GM21723 (cell line): ENCODE results near the gene FRK.

Source experiments
- ATAC-seq: cut with Tn5 transposase; IDR thresholded peaks from one replicate; pipeline ENCODE4 v1.9.1; 2021; ENCODE audit warnings: mild to moderate bottlenecking, moderate library complexity; ENCODE audit not compliant: unreplicated experiment

Gene FRK

GRCh38 chr6:116036075-116036773 lies 24.5 kb downstream of the FRK start:
- no peak for ATAC-seq

GRCh38 chr6:116035616-116036015 lies 25.1 kb downstream of the FRK start:
- ATAC-seq, result no peak

DNA sequence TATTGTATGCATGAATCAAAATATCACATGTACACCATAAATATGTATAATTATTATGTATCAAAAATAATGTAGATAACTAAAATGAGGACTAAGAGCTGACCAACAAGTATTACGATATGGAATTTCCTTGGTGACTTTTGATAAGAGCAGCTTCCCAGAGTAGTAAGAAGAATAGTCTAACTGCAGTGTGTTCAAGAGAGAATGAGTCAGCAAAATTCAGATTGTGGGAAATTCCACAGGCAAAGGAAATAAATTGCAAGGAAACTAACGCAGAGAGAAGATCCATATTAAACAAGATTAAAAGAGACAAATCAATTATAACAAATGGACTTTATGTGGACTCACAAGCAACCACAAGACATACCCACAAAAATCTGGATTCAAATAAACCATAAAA lies 26.4 kb downstream of the FRK start:
- ATAC-seq, result no peak

DNA sequence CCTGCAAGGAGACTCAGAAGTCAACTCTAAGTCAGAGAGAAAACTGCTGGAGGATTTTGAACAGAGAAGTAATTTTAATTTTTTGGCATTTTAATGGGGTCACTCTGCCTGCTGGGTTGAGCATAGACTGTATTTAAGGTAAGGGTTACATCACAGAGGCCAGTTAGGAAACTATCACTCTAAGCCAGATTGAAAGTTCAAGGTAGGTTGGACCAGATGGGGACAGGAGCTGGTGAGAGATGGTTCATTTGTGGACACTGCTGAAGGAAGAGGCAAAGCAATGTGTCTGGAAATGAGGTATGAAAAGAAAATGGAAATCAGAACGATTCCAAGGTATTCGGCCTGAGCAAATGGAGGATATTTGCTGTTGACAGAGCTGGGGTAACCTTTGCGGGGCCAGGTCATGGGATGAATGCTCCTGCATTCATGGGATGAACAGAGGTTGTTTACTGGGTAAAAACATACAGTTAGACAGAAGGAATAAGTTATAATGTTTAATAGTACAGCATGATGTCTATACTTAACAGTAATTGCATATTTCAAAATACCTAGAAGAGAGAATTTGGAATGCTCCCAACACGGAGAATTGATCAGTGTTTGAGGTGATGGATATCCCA lies 26.9 kb downstream of the FRK start:
- ATAC-seq, result no peak

- no peak for ATAC-seq
These were observed 29.9 kb downstream of the FRK start for GRCh38 chr6:116030770-116031169.

DNA sequence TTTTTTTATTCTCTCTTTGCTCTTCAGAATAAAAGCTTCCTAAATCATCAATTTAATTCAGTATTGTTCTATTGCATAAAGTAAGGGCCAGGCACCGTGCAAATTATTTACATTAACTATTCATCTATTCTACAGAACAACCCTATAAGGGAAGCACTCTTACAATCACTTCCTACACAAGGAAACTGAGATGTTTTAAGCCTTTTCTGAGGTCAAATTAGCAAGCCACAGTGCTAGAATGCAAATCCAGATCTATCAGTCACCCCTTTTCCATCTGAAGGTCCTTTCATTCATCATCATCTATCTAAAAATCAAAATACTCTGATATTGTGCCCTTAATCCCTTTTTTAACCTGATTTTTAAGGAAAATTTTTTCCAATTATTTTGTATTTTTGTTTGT lies 31.2 kb downstream of the FRK start:
- ATAC-seq, result peak; percentile 49

DNA sequence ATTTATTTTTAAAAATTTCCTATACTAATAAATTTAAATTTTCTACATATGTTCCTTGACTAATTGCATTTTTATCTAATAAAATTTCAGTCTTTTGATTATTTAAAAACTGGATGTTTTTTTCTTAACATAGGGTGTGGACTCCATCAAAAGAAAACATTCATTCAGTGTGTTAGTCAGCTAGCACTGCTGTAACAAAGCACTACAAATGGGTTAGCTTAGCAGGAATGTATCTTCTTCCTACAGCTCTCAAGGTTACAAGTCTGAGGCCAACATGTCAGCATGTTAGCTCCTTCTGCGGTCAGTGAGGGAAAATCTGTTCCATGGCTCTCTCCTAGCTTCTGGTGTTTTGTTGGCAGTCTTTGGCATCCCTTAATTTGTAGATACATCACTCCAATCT lies 32.5 kb downstream of the FRK start:
- ATAC-seq, result no peak

DNA sequence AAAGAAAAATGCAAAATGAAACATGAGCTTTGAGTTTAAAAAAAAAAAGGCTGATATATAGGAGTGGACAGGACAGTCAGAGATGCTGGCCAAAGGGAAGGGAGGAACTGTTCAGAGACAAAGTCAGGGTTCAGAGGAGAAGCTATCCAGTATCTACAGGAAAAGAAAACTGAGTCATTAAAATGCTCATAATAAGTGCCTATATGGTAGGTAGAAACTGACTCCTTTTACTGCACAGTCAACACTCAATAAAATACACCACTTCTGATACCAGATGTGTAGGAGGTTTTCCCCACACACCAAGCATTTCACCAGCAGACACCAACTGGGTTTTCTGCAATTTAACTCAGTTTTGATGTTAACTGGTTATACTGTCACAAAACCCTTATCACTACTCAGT lies 32.9 kb downstream of the FRK start:
- peak; percentile 64 for ATAC-seq

DNA sequence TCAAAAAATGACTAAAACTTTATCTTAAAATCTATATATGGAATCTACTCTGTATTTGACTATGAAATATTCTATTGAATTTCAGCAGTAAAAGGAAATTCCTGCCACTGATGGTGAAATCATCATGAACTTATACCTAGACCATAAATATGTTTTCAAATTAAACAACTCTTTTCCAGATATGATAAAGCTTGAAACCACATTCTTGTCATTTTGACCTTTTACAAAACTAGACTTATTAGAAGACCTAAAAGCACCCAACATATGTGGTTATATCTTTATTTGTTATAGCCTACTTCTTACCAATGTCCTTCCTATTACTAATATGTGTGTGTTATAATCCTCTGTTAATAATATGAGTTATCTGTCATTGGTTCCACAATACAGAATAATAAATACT lies 35.3 kb downstream of the FRK start:
- ATAC-seq, result no peak

GRCh38 chr6:116022841-116023445 lies 37.7 kb downstream of the FRK start:
- no peak for ATAC-seq

GRCh38 chr6:116020738-116021137 lies 40.0 kb downstream of the FRK start:
- no peak for ATAC-seq

DNA sequence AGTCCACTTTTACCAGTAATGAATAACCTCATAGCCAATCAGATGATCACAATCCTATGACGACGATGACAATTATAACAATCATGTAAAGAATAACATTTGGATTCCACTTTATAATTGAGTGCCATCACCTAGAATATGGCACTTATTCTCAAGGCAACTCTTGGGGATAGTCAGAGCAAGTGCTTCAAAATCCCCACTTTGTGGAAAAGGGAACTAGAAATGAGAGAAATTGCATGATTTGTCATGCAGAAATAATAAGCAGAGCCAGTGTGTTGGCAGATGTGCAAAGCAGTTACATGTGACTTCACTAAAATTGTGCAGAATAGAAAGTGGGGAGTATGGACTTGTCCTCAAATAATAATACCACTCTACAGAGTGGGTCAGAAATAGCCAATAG lies 41.3 kb downstream of the FRK start:
- ATAC-seq, result peak; percentile 70

- ATAC-seq, result no peak
These were observed 41.7 kb downstream of the FRK start for GRCh38 chr6:116018976-116019375.

DNA sequence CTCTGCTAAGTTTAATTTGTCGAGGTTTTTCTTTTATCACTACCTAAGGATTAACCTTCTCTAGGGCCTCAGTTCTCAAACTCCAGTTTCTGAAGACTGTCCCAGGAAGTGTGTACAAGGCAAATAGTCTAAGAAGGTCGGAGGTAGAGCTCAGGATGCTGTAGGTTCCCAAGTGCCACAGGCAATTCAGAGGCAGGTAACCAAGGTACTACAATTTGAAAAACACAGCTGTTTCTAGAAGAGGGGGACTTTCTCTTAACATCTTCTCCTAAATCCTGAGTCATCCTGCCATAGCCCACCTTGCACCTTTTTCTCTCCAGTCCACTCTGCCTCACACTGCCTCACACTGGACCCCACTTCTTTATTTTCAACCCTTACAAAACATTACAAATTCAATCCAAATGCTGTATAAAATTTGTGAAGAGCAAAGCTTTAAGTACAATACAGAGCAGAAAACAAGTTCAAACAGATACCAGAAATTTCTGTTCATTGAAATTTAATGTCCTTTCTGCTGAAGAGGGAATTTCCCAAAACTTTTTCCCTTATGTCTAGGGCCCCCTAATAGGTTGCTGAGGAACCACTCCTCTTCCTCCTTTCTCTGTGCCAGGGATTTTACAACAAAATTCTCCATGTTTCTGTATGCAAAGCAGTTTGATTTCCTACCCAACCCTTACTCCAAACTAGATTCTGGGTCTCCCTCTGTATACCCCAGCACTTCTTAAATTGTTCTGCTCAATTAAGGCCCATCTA lies 43.0 kb downstream of the FRK start:
- ATAC-seq, result no peak

GRCh38 chr6:116016846-116017545 lies 43.7 kb downstream of the FRK start:
- ATAC-seq, result no peak

- ATAC-seq, result no peak
These were observed 44.7 kb downstream of the FRK start for GRCh38 chr6:116015983-116016382.

DNA sequence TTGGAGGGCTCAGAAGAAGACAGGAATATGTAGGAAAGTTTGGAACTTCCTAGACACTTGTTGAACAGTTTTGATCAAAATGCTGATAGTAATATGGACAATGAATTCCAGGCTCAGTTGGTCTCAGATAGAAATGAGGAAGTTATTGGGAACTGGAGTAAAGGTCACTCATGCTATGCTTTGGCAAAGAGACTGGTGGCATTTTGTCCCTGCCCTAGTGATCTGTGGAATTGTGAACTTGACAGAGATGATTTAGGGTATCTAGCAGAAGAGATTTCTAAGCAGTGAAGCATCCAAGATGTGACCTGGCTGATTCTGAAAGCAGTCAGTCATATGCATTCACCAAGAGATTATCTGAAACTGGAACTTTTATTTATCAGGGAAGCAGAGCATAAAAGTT lies 45.1 kb downstream of the FRK start:
- no peak for ATAC-seq

DNA sequence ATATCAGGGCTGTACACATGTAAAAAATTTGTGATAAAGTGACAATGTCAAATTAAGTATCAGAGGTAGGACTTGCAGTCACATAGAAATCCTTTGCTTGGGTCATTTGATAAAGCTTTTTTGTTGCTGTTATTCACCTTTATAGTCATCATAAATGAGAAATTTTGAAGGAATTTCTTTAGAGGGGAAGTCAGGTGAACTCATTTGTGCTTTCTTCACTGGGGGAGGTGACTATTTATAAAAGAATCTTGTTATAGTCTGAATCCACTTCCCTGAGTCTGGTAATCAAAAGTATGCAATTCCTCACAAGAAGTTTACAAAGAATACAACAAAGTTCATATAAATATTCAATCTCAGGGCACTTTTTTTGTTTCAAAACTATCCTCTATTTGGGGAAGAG lies 47.7 kb downstream of the FRK start:
- no peak for ATAC-seq

DNA sequence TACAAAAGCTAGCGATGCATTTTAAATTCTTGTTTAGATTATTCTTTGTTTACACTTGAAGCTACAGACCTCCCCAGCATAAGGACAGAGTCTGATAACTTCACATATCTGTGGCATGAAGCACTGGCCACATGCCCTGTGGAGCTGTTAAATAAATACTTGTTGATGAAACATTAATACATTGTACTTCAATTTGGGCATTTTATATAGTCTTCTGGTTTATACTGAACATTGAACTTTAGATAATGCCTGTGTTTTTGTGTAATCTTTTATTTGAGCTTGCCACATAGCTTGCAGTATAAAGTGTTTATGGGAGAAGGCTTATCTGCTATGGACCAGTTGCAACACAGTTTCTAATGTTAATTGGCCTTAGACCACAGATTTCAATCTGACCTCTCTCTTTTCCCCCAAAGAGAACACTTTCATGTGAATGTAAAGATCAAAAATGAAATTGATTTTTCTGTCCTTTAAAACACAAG lies 48.2 kb downstream of the FRK start:
- ATAC-seq, result no peak

GRCh38 chr6:116011520-116011919 lies 49.2 kb downstream of the FRK start:
- ATAC-seq, result peak; percentile 44

GRCh38 chr6:116010790-116011401 lies 49.8 kb downstream of the FRK start:
- peak; percentile 50 for ATAC-seq
